K562 (cell line): Measurements from ENCODE around the gene ADGRA1. TPM values are rescaled to one million over a fixed set of nuclear protein-coding genes. Genes with fewer than 3 reads are reported as not detected.

Experiments
- ATAC-seq: fragments of 200-7000 bp; cut with Tn5 transposase; 3 replicates; pipeline ENCODE4 v1.9.1; 2020; ENCODE audit warnings: moderate library complexity
- BruUV-seq: library from RNA; stranded (reverse); fragments of 400-500 nt; replicated peaks from 2 replicates; lab custom pipeline; 2021; lab: Mats Ljungman, UMichigan
- CTCF ChIA-PET: fragments of 300-600 bp; formaldehyde crosslinking; extraction: SDS; loops from one replicate; lab custom pipeline; 2021; ENCODE audit warnings: low intra/inter-chr PET ratio; lab: Yijun Ruan, JAX
- POLR2A ChIA-PET: fragments of 300-600, 350-650 bp; sonication (Branson Sonifier 250); formaldehyde crosslinking; extraction: SDS; loops from one replicate; lab custom pipeline; 2021; ENCODE audit warnings: antibody characterized with exemption, inconsistent platforms; lab: Yijun Ruan, JAX
- DNase-seq, 4 experiments: peaks; one replicate each; pipeline versions ENCODE4 v3.0.0 to v3.0.0-alpha.2; 2011 to 2018; ENCODE audit warnings: low spot score in 3 of 4, mixed read lengths in 3 of 4; ENCODE audit errors: extremely low read depth in 1 of 4
- FAIRE-seq: peaks from 2 replicates; lab custom pipeline; 2011; peaks lifted over from hg19 to GRCh38; lab: Jason Lieb, UNC
- H2AFZ ChIP-seq: 2 replicates; pipeline ENCODE4 v1.6.0; 2011; ENCODE audit warnings: low read depth, low read length, control low read depth, inconsistent platforms
- H3K27ac ChIP-seq: fragments of 200-600 bp; 3 replicates; pipeline ENCODE4 v1.8.0; 2011; ENCODE audit warnings: low read depth, mild to moderate bottlenecking, control low read depth, inconsistent platforms, low read length, moderate library complexity, mixed read lengths; ENCODE audit errors: extremely low read depth
- H3K27me3 ChIP-seq, 2 experiments: fragments of 300-600 bp in 1 of 2; 2 replicates in 1 of 2; 3 replicates in 1 of 2; pipeline versions ENCODE4 v1.6.0 to v1.8.0; 2011; ENCODE audit warnings: inconsistent platforms in 2 of 2, low read length in 2 of 2, mild to moderate bottlenecking in 1 of 2, mixed read lengths in 1 of 2, moderate library complexity in 1 of 2; ENCODE audit not compliant: control insufficient read depth in 2 of 2, insufficient read depth in 2 of 2
- H3K36me3 ChIP-seq: fragments of 300-600 bp; 3 replicates; pipeline ENCODE4 v1.8.0; 2011; ENCODE audit warnings: mild to moderate bottlenecking, low read length, inconsistent platforms; ENCODE audit not compliant: control insufficient read depth, insufficient read depth
- H3K4me1 ChIP-seq, 2 experiments: fragments of 200-600 bp in 1 of 2; replicated peaks in 1 of 2; 2 replicates in 1 of 2; 3 replicates in 1 of 2; pipeline versions ENCODE4 v1.5.1 to v1.8.0; 2011; ENCODE audit warnings: inconsistent platforms in 2 of 2, low read length in 2 of 2, mild to moderate bottlenecking in 1 of 2, mixed read lengths in 1 of 2, moderate library complexity in 1 of 2; ENCODE audit not compliant: control insufficient read depth in 2 of 2, insufficient read depth in 2 of 2
- H3K4me2 ChIP-seq: 2 replicates; pipeline ENCODE4 v1.6.1; 2011; ENCODE audit warnings: low read length, control low read depth, inconsistent platforms, mixed read lengths; ENCODE audit not compliant: insufficient read depth
- H3K4me3 ChIP-seq: fragments of 200-600 bp; sonication (generic), shearing (Covaris generic); 2 replicates; pipeline ENCODE4 v1.5.1; 2016; ENCODE audit warnings: control low read depth, inconsistent platforms
- H3K79me2 ChIP-seq: fragments of 200-600 bp; 3 replicates; pipeline ENCODE4 v1.8.0; 2011; ENCODE audit warnings: low read length, inconsistent platforms; ENCODE audit not compliant: control insufficient read depth, insufficient read depth
- H3K9ac ChIP-seq, 2 experiments: 2 replicates each; pipeline versions ENCODE4 v1.6.0 to v1.6.1; 2011; ENCODE audit warnings: low read depth in 2 of 2, low read length in 2 of 2, control low read depth in 1 of 2, inconsistent platforms in 1 of 2, mild to moderate bottlenecking in 1 of 2, mixed read lengths in 1 of 2; ENCODE audit not compliant: insufficient read depth in 1 of 2
- H3K9me1 ChIP-seq: one replicate; pipeline ENCODE4 v1.6.0; 2011; ENCODE audit warnings: inconsistent platforms, mild to moderate bottlenecking, low read length, moderate library complexity; ENCODE audit not compliant: control insufficient read depth, insufficient read depth
- H3K9me3 ChIP-seq: replicated peaks from 2 replicates; pipeline ENCODE4 v1.5.1; 2011; ENCODE audit warnings: low read depth, low read length, inconsistent platforms; ENCODE audit not compliant: control insufficient read depth, insufficient read depth
- H4K20me1 ChIP-seq: replicated peaks from 2 replicates; pipeline ENCODE4 v1.6.1; 2011; ENCODE audit warnings: low read length, inconsistent platforms, mixed read lengths; ENCODE audit not compliant: control insufficient read depth, insufficient read depth
- GABPB1 ChIP-seq: sonication (generic); formaldehyde crosslinking; IDR thresholded peaks from 2 replicates; pipeline ENCODE4 v1.8.0; 2022; ENCODE audit warnings: mild to moderate bottlenecking, missing genetic modification reagents
- KAT8 ChIP-seq: fragments of 450-650 bp; IDR thresholded peaks from 2 replicates; pipeline ENCODE4 v1.6.1; 2016; ENCODE audit warnings: low read depth, mild to moderate bottlenecking
- KDM2B ChIP-seq: fragments of 250-450 bp; sonication (Bioruptor Pico); IDR thresholded peaks from 2 replicates; pipeline ENCODE4 v1.8.0; 2021; ENCODE audit warnings: mild to moderate bottlenecking, moderate library complexity
- KLF6 ChIP-seq: fragments of 250-450 bp; sonication (Bioruptor Pico); IDR thresholded peaks from 2 replicates; pipeline ENCODE4 v1.4.0; 2020; ENCODE audit warnings: mild to moderate bottlenecking, moderate library complexity, borderline replicate concordance
- NFIX ChIP-seq: fragments of 250-450 bp; sonication (Bioruptor Pico); IDR thresholded peaks from 2 replicates; pipeline ENCODE4 v1.4.0; 2020; ENCODE audit warnings: low read depth, mild to moderate bottlenecking, moderate library complexity
- TFAP4 ChIP-seq: sonication (generic); formaldehyde crosslinking; IDR thresholded peaks from 2 replicates; pipeline ENCODE4 v1.8.0; 2022; ENCODE audit warnings: missing genetic modification reagents, mild to moderate bottlenecking, moderate library complexity, borderline replicate concordance
- ZNF24 ChIP-seq: fragments of 450-650 bp; IDR thresholded peaks from 2 replicates; pipeline ENCODE4 v1.6.1; 2016
- WGBS: fragments of 100-300 bp; shearing (Covaris generic); methylation state at CpG from one replicate; pipeline ENCODE4 v1.1.6; 2016; ENCODE audit warnings: low coverage, mixed read lengths; ENCODE audit not compliant: insufficient coverage; ENCODE audit errors: missing lambda C conversion rate; 5-methylcytosine and 5-hydroxymethylcytosine counted together
- in situ Hi-C: fragments of 300-500 bp; cut with MboI; formaldehyde crosslinking; loops from 4 replicates; pipeline ENCODE4 v1.15.0; 2018; ENCODE audit warnings: inconsistent platforms, mixed read lengths
- intact Hi-C: fragments of 100-400 bp; cut with micrococcal nuclease; formaldehyde crosslinking; loops from 2 replicates; pipeline ENCODE4 v1.14.2; 2022
- polyA plus RNA-seq, 8 experiments: library from polyadenylated mRNA; depleted of rRNA in 4 of 8; stranded (reverse) in 5 of 8; unstranded in 3 of 8; fragments of >200 nt; fragmentation: Nextera tagmentation in 2 of 8; fragmentation: Illumina TruSeq in 1 of 8; extraction: Ambion mirVana in 2 of 8; extraction: Trizol in 1 of 8; gene quantifications; 2 replicates each; pipeline versions ENCODE4 v1.2.1 to v1.2.3, GENCODE V29; 2011 to 2014; ENCODE audit warnings: inconsistent platforms in 1 of 8, missing spikeins in 1 of 8
- total RNA-seq, 7 experiments: library from RNA; depleted of rRNA in 6 of 7; stranded (reverse); fragments of >200 nt in 6 of 7; fragmentation: Illumina TruSeq in 2 of 7; extraction: Trizol in 2 of 7; gene quantifications; 2 replicates each; pipeline versions ENCODE4 v1.2.1 to v1.2.3, GENCODE V29; 2011 to 2021; ENCODE audit warnings: low replicate concordance in 1 of 7
- TF ChIP-seq, protein P1 (sequence below), 2 experiments: fragments of 450-650 bp; IDR thresholded peaks; 2 replicates each; pipeline ENCODE4 v1.6.1; 2016

The ADGRA1 gene
- total and polyA plus RNA-seq, 9 of the 15 experiments (the other 6 are each of a cell fraction or from before 2014, with no cell fraction given) = not detected

DNA sequence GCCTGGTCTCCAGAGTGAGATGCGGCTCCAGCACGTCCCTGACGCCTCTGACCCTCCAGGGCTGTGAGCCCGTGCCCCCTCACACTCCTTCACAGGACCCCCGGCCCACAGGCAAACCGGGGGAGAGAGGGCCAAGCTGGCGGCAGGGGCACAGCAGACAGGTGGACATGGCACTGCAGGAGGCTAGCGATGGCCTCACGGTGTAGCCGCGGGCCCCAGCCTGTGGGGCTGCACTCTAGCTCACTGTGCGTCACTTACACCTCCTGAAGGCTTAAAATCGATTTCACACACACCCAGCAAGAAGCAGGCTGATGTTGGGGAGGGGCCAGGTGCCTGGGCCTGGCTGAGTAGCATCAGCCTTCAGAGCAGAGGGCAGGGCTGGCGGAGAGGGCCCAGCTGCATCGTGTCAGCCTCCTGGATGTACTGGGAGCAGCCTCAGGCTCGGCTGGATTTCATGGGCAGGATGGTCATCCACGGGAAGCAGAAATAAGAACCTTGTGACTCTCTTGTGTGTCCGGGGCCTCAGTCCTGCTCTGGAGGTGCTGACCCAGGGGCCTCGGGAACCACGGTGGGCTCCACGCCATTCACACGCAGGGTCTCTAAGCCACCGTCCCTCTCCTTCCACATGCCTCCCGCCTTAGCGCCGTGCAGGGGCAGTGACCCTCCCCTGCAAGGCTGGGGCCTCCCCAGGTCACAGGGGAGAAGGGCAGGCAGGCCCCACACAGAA lies 52.9 kb downstream of the ADGRA1 start:
- intact Hi-C loops = loop anchor here (5.0 kb wide), 1 partner anchor 107 kb away; no protein-coding TSS in a partner anchor
- TF ChIP-seq TFAP4 (CRISPR knock-in tag) (no peak), ZNF24 (no peak), KAT8 (no peak), NFIX (CRISPR knock-in tag) (no peak), KDM2B (CRISPR knock-in tag) (no peak), GABPB1 (CRISPR knock-in tag) (no peak), KLF6 (CRISPR knock-in tag) (no peak)
- TF ChIP-seq, protein P1, sequence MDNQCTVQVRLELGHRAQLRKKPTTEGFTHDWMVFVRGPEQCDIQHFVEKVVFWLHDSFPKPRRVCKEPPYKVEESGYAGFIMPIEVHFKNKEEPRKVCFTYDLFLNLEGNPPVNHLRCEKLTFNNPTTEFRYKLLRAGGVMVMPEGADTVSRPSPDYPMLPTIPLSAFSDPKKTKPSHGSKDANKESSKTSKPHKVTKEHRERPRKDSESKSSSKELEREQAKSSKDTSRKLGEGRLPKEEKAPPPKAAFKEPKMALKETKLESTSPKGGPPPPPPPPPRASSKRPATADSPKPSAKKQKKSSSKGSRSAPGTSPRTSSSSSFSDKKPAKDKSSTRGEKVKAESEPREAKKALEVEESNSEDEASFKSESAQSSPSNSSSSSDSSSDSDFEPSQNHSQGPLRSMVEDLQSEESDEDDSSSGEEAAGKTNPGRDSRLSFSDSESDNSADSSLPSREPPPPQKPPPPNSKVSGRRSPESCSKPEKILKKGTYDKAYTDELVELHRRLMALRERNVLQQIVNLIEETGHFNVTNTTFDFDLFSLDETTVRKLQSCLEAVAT (IDR thresholded peaks at IDR 0.05) = no peak
- TF ChIP-seq, all 486 proteins: peak for 0
- FAIRE-seq = no peak

More for the DNA sequence above, 52.9 kb downstream of the ADGRA1 start:
- BruUV-seq = no TSS peak
- H3K9me3 ChIP-seq = no peaks in the 10 kb centered on the region
- ATAC-seq (no peak), DNase-seq (no peak)
- H4K20me1 ChIP-seq = no peaks in the 10 kb centered on the region
- ChIA-PET CTCF (no interaction called here), POLR2A (no interaction called here)
- in situ Hi-C loops = loop anchor here (5.0 kb wide), 1 partner anchor 167 kb away; the partner anchor contains the start of genes TUBGCP2 and ZNF511
- no peak overlapping the region for H3K27ac ChIP-seq
- no peak overlapping the region for H3K4me3 ChIP-seq
- H3K79me2 ChIP-seq = no peaks in the 10 kb centered on the region
- WGBS = 17% methylated on average over 9 of the region's 26 CpGs
- no peaks in the 10 kb centered on the region for H3K36me3 ChIP-seq
- H3K9me1 ChIP-seq = no peaks in the 10 kb centered on the region
- no peak overlapping the region for H2AFZ ChIP-seq
- no peak overlapping the region for H3K4me2 ChIP-seq
- peaks cover 10 to 26% of the 10 kb centered on the region in 2 experiments; a peak in 4 of 5 replicates for H3K4me1 ChIP-seq
- H3K9ac ChIP-seq = no peak overlapping the region
- peaks cover 0 to 16% of the 10 kb centered on the region in 2 experiments; a peak in 2 of 5 replicates for H3K27me3 ChIP-seq
